ENCODE data around the gene HGFAC. TPM values are rescaled to one million over a fixed set of nuclear protein-coding genes. Genes with fewer than 3 reads are reported as not detected.

HGFAC gene
- total and polyA plus RNA-seq, 10 of the 15 experiments (the other 5 are each of a cell fraction or from before 2014, with no cell fraction given): 0.38 TPM; not detected in 9

GRCh38 chr4:3410401-3411135 lies 31.2 kb upstream of the HGFAC start:
- no peak overlapping the region for H2AFZ ChIP-seq (ENCODE audit: control insufficient read depth, low read depth, low read length)
- no peaks in the 10 kb centered on the region for H3K9me3 ChIP-seq (replicated peaks; ENCODE audit: control insufficient read depth, insufficient read depth, low read length)
- no peaks in the 10 kb centered on the region; the same call in 1 of the 2 replicates for H4K20me1 ChIP-seq (ENCODE audit: control insufficient read depth, insufficient read depth)
- no peak overlapping the region for H3K9ac ChIP-seq (ENCODE audit: control insufficient read depth, insufficient read depth, low read length)
- H3K4me3 ChIP-seq: no peak overlapping the region
- no peak overlapping the region for H3K4me2 ChIP-seq (ENCODE audit: control insufficient read depth, insufficient read depth)
- ATAC-seq (no peak), DNase-seq (ENCODE audit: low read depth, low spot score) (no peak), FAIRE-seq (no peak)
- H3K27me3 ChIP-seq (replicated peaks in 1 of 2; ENCODE audit: control insufficient read depth in 2 of 2, insufficient read depth in 2 of 2, low read length in 1 of 2): no peaks in the 10 kb centered on the region; a peak in 1 of 4 replicates
- ChIA-PET SMC1A (ENCODE audit: uncharacterized antibody, unreplicated experiment) (interaction anchor here (1.4 kb wide), 1 partner anchor 17 kb away, joined by 3 read pairs; no protein-coding TSS in a partner anchor), RAD21 (ENCODE audit: unreplicated experiment) (no interaction called here), CTCF (interaction anchor here (1.3 to 2.0 kb wide), 2 partner anchors 24 to 64 kb away, joined by 4 read pairs; no protein-coding TSS in a partner anchor), POLR2A (no interaction called here)
- H3K27ac ChIP-seq (ENCODE audit: control insufficient read depth, insufficient read depth): no peak overlapping the region
- intact Hi-C loops (cut with micrococcal nuclease; ENCODE audit: unreplicated experiment) (no loop called here), in situ Hi-C loops (cut with MboI) (no loop called here)
- TF ChIP-seq CBX3 (IDR thresholded peaks at IDR 0.05; ENCODE audit: borderline replicate concordance, low read depth) (no peak), TBL1XR1 (IDR thresholded peaks at IDR 0.05; ENCODE audit: low read depth, low read length) (no peak), POLR2AphosphoS2 (IDR thresholded peaks at IDR 0.05; ENCODE audit: low read depth, low read length) (no peak), SMAD5 (IDR thresholded peaks at IDR 0.05; ENCODE audit: low read depth) (no peak), IKZF2 (IDR thresholded peaks at IDR 0.05) (no peak), E2F4 (IDR thresholded peaks at IDR 0.05; ENCODE audit: low read depth, low read length) (no peak), IRF5 (IDR thresholded peaks at IDR 0.05; ENCODE audit: borderline replicate concordance) (no peak), ZBED1 (IDR thresholded peaks at IDR 0.05; ENCODE audit: borderline replicate concordance) (no peak), ATF7 (IDR thresholded peaks at IDR 0.05; ENCODE audit: low read depth) (no peak), NFYB (IDR thresholded peaks at IDR 0.05; ENCODE audit: insufficient read depth, low read depth, low read length) (no peak), SP1 (IDR thresholded peaks at IDR 0.05; ENCODE audit: low read depth, low read length) (no peak), IRF4 (IDR thresholded peaks at IDR 0.05; ENCODE audit: low read depth, low read length) (no peak), ASH2L (IDR thresholded peaks at IDR 0.05; ENCODE audit: borderline replicate concordance, low read depth) (no peak), ATF3 (IDR thresholded peaks at IDR 0.05; ENCODE audit: borderline replicate concordance, extremely low read depth, low read depth, low read length) (no peak), GABPA (IDR thresholded peaks at IDR 0.05; ENCODE audit: low read depth) (no peak), TCF7 (IDR thresholded peaks at IDR 0.05; ENCODE audit: borderline replicate concordance) (no peak), ETV6 (conservative IDR thresholded peaks at IDR 0.05 in 1 of 2, IDR thresholded peaks at IDR 0.05 in 1 of 2; ENCODE audit: borderline replicate concordance in 1 of 2, low read depth in 1 of 2) (no peak), CHD2 (IDR thresholded peaks at IDR 0.05; ENCODE audit: borderline replicate concordance, low read depth, low read length) (no peak)
- H3K4me1 ChIP-seq (ENCODE audit: control insufficient read depth, insufficient read depth, low read length): no peaks in the 10 kb centered on the region; the same call in 1 of the 2 replicates
- no peaks in the 10 kb centered on the region for H3K79me2 ChIP-seq (ENCODE audit: control insufficient read depth, insufficient read depth, low read length)
- H3K36me3 ChIP-seq (ENCODE audit: control insufficient read depth in 2 of 2, insufficient read depth in 2 of 2, low read length in 1 of 2): no peaks in the 10 kb centered on the region
- BruUV-seq (replicated peaks): no TSS peak
- WGBS (ENCODE audit: insufficient coverage, insufficient replicate concordance, low lambda C conversion rate, missing lambda C conversion rate): 59% methylated on average over 22 of the region's 22 CpGs

Data from GM12878 (cell line).